ENCODE measurements around the gene PTPRZ1. TPM values are rescaled to one million over a fixed set of nuclear protein-coding genes. Genes with fewer than 3 reads are reported as not detected.

Gene PTPRZ1
- total RNA-seq, 1 experiment from 2014 or later, result 0.58 TPM

DNA sequence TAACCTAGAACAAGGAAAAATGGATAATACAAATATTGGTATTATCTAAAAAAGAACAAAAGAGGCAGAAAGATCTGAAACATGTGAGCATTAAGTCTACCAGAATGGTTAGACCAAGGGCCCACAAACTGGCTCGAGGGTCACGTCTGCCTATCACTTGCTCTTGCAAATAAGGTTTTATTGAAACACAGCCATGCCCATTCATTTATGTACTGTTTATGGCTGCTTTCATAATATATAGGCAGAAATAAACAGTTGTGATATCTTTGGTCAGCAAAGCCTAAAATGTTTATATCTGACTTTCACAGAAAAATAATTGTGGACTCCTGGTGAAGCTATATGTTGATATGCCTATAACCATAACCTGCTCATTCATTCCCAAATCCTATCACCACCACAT lies 199.3 kb downstream of the PTPRZ1 start:
- H3K9me3 ChIP-seq (ENCODE audit: low read depth, low read length, poor library complexity, severe bottlenecking), result no peaks in the 10 kb centered on the region
- no peak overlapping the region for H3K4me3 ChIP-seq (ENCODE audit: low read depth, low read length, poor library complexity, severe bottlenecking)
- ChIA-PET POLR2A (ENCODE audit: low non-redundant PET) (no interaction called here), CTCF (no interaction called here)
- peaks cover 13% of the 10 kb centered on the region for H3K36me3 ChIP-seq (ENCODE audit: insufficient read depth, low read length, poor library complexity, severe bottlenecking)
- no peaks in the 10 kb centered on the region for H3K4me1 ChIP-seq (ENCODE audit: insufficient read depth, low read length, poor library complexity, severe bottlenecking)
- intact Hi-C loops (cut with micrococcal nuclease; ENCODE audit: unreplicated experiment), result no loop called here
- no TSS peak for BruUV-seq (replicated peaks)
- H3K27ac ChIP-seq (ENCODE audit: low read depth, low read length, poor library complexity, severe bottlenecking), result no peak overlapping the region
- TF ChIP-seq EZH2 (IDR thresholded peaks at IDR 0.05; ENCODE audit: borderline replicate concordance, low read depth, low read length, poor library complexity, severe bottlenecking), result no peak
- TF ChIP-seq, protein P1, sequence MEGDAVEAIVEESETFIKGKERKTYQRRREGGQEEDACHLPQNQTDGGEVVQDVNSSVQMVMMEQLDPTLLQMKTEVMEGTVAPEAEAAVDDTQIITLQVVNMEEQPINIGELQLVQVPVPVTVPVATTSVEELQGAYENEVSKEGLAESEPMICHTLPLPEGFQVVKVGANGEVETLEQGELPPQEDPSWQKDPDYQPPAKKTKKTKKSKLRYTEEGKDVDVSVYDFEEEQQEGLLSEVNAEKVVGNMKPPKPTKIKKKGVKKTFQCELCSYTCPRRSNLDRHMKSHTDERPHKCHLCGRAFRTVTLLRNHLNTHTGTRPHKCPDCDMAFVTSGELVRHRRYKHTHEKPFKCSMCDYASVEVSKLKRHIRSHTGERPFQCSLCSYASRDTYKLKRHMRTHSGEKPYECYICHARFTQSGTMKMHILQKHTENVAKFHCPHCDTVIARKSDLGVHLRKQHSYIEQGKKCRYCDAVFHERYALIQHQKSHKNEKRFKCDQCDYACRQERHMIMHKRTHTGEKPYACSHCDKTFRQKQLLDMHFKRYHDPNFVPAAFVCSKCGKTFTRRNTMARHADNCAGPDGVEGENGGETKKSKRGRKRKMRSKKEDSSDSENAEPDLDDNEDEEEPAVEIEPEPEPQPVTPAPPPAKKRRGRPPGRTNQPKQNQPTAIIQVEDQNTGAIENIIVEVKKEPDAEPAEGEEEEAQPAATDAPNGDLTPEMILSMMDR (conservative IDR thresholded peaks at IDR 0.05; ENCODE audit: low read depth, low read length), result no peak
- H3K27me3 ChIP-seq (replicated peaks; ENCODE audit: insufficient read depth, low read depth, low read length, poor library complexity), result no peaks in the 10 kb centered on the region
- no peak for DNase-seq (ENCODE audit: low spot score)

GRCh38 chr7:122072924-122073599 lies 200.1 kb downstream of the PTPRZ1 start:
- ChIA-PET CTCF (no interaction called here), POLR2A (ENCODE audit: low non-redundant PET) (no interaction called here)
- Histone ChIP-seq H3K9me3 (ENCODE audit: low read depth, low read length, poor library complexity, severe bottlenecking) (no peaks in the 10 kb centered on the region), H3K4me1 (ENCODE audit: insufficient read depth, low read length, poor library complexity, severe bottlenecking) (no peaks in the 10 kb centered on the region), H3K27me3 (replicated peaks; ENCODE audit: insufficient read depth, low read depth, low read length, poor library complexity) (no peaks in the 10 kb centered on the region), H3K36me3 (ENCODE audit: insufficient read depth, low read length, poor library complexity, severe bottlenecking) (peaks cover 21% of the 10 kb centered on the region), H3K4me3 (ENCODE audit: low read depth, low read length, poor library complexity, severe bottlenecking) (no peak overlapping the region), H3K27ac (ENCODE audit: low read depth, low read length, poor library complexity, severe bottlenecking) (no peak overlapping the region)
- DNase-seq (ENCODE audit: low spot score), result no peak
- BruUV-seq (replicated peaks), result no TSS peak
- TF ChIP-seq, protein P1 (conservative IDR thresholded peaks at IDR 0.05; ENCODE audit: low read depth, low read length), result no peak
- TF ChIP-seq EZH2 (IDR thresholded peaks at IDR 0.05; ENCODE audit: borderline replicate concordance, low read depth, low read length, poor library complexity, severe bottlenecking), result no peak
- intact Hi-C loops (cut with micrococcal nuclease; ENCODE audit: unreplicated experiment), result no loop called here

DNA sequence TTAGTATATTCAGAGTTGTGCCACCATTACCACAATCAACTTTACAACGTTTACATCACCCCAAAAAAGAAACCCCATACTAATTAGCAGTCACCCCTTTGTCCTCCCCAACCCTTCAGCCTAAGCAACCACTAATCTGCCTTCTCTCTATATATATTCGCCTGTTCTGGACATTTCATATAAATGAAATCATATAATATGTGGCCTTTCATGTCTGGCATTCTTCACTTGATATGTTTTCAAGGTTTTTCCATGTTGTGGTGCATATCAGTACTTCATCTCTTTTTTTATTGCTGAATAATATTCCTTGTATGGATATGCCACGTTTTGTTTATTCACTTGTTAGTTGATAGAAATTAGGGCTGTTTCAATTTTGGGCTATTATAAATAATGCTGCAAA lies 200.7 kb downstream of the PTPRZ1 start:
- no peak for TF ChIP-seq EZH2 (IDR thresholded peaks at IDR 0.05; ENCODE audit: borderline replicate concordance, low read depth, low read length, poor library complexity, severe bottlenecking)
- TF ChIP-seq, protein P1 (conservative IDR thresholded peaks at IDR 0.05; ENCODE audit: low read depth, low read length), result no peak
- Histone ChIP-seq H3K27ac (ENCODE audit: low read depth, low read length, poor library complexity, severe bottlenecking) (no peak overlapping the region), H3K4me3 (ENCODE audit: low read depth, low read length, poor library complexity, severe bottlenecking) (no peak overlapping the region), H3K36me3 (ENCODE audit: insufficient read depth, low read length, poor library complexity, severe bottlenecking) (peaks cover 21% of the 10 kb centered on the region), H3K9me3 (ENCODE audit: low read depth, low read length, poor library complexity, severe bottlenecking) (no peaks in the 10 kb centered on the region), H3K4me1 (ENCODE audit: insufficient read depth, low read length, poor library complexity, severe bottlenecking) (no peaks in the 10 kb centered on the region), H3K27me3 (replicated peaks; ENCODE audit: insufficient read depth, low read depth, low read length, poor library complexity) (no peaks in the 10 kb centered on the region)
- no peak for DNase-seq (ENCODE audit: low spot score)
- ChIA-PET POLR2A (ENCODE audit: low non-redundant PET) (no interaction called here), CTCF (no interaction called here)
- intact Hi-C loops (cut with micrococcal nuclease; ENCODE audit: unreplicated experiment), result no loop called here
- no TSS peak for BruUV-seq (replicated peaks)

Measured in A673 (cell line).